GM21786 (cell line): ENCODE results near the gene SLC34A2.
"Not testable (repeated sequence)": the region's sequence is repeated elsewhere in the genome, so short reads cannot be mapped to it uniquely, and the experiment has no call there.

Experiments used
- ATAC-seq: cut with Tn5 transposase; IDR thresholded peaks from one replicate; pipeline ENCODE4 v1.9.1; 2021; ENCODE audit not compliant: unreplicated experiment

The SLC34A2 gene

GRCh38 chr4:25661441-25661840 is 5.8 kb downstream of the SLC34A2 start:
- ATAC-seq = not testable (repeated sequence)

- no peak for ATAC-seq
These were observed 6.7 kb downstream of the SLC34A2 start for GRCh38 chr4:25662306-25662705.

- no peak for ATAC-seq
These were observed 8.1 kb downstream of the SLC34A2 start for GRCh38 chr4:25663781-25664180.

- ATAC-seq = no peak
These were observed 10.5 kb downstream of the SLC34A2 start for GRCh38 chr4:25666031-25666630.

- ATAC-seq = no peak
These were observed 12.4 kb downstream of the SLC34A2 start for GRCh38 chr4:25667931-25668557.

- ATAC-seq = no peak
These were observed 15.3 kb downstream of the SLC34A2 start for GRCh38 chr4:25670991-25671390.

GRCh38 chr4:25672756-25673155 is 17.1 kb downstream of the SLC34A2 start:
- no peak for ATAC-seq

GRCh38 chr4:25674386-25674785 is 18.7 kb downstream of the SLC34A2 start:
- no peak for ATAC-seq

GRCh38 chr4:25676221-25676620 is 20.6 kb downstream of the SLC34A2 start:
- ATAC-seq = no peak

GRCh38 chr4:25677157-25677556 is 21.5 kb downstream of the SLC34A2 start:
- no peak for ATAC-seq

- ATAC-seq = no peak
These were observed 22.3 kb downstream of the SLC34A2 start for GRCh38 chr4:25677943-25678342.

GRCh38 chr4:25687773-25688172 is 32.1 kb downstream of the SLC34A2 start:
- ATAC-seq = no peak

- no peak for ATAC-seq
These were observed 38.8 kb downstream of the SLC34A2 start for GRCh38 chr4:25694466-25694865.

GRCh38 chr4:25696409-25696808 is 40.8 kb downstream of the SLC34A2 start:
- no peak for ATAC-seq

- ATAC-seq = no peak
These were observed 41.9 kb downstream of the SLC34A2 start for GRCh38 chr4:25697516-25697915.

- no peak for ATAC-seq
These were observed 45.0 kb downstream of the SLC34A2 start for GRCh38 chr4:25700661-25701060.

GRCh38 chr4:25702848-25703247 is 47.2 kb downstream of the SLC34A2 start:
- ATAC-seq = no peak

- ATAC-seq = no peak
These were observed 48.2 kb downstream of the SLC34A2 start for GRCh38 chr4:25703731-25704388.

GRCh38 chr4:25704516-25704915 is 48.9 kb downstream of the SLC34A2 start:
- ATAC-seq = no peak

GRCh38 chr4:25710637-25711036 is 55.0 kb downstream of the SLC34A2 start:
- no peak for ATAC-seq

GRCh38 chr4:25712611-25713010 is 57.0 kb downstream of the SLC34A2 start:
- no peak for ATAC-seq

GRCh38 chr4:25713812-25714211 is 58.2 kb downstream of the SLC34A2 start:
- ATAC-seq = no peak
